Left lung (tissue), 10 donors: Measurements from ENCODE around the gene CLPTM1L. TPM values are rescaled to one million over a fixed set of nuclear protein-coding genes. Genes with fewer than 3 reads are reported as not detected.

Experiments
- ATAC-seq: fragments of 200-7000 bp; cut with Tn5 transposase; one replicate; pipeline ENCODE4 v1.9.1; 2020; ENCODE audit warnings: moderate library complexity
- DNase-seq, 4 donors: peaks; one replicate each; pipeline ENCODE4 v3.0.0-alpha.2; 2013 to 2020
- H3K27ac ChIP-seq, 2 donors: fragments of 200-600 bp; sonication (generic) in 1 of 2; one replicate each; pipeline versions ENCODE4 v1.5.0 to v1.8.0; 2020 to 2021
- H3K27me3 ChIP-seq, 2 donors: fragments of 200-600 bp; sonication (generic) in 1 of 2; one replicate each; pipeline versions ENCODE4 v1.5.0 to v1.8.0; 2020 to 2021
- H3K36me3 ChIP-seq, 2 donors: fragments of 200-600 bp; sonication (generic) in 1 of 2; one replicate each; pipeline versions ENCODE4 v1.5.0 to v1.8.0; 2020 to 2021
- H3K4me1 ChIP-seq, 2 donors: fragments of 200-600 bp; one replicate each; pipeline ENCODE4 v1.8.0; 2021
- H3K4me3 ChIP-seq, 2 donors: fragments of 200-600 bp; sonication (generic) in 1 of 2; one replicate each; pipeline versions ENCODE4 v1.5.0 to v1.8.0; 2020 to 2021; ENCODE audit warnings: mild to moderate bottlenecking in 1 of 2
- H3K9me3 ChIP-seq, 2 donors: fragments of 200-600 bp; sonication (generic) in 1 of 2; one replicate each; pipeline versions ENCODE4 v1.5.0 to v1.8.0; 2020 to 2021
- CTCF ChIP-seq, 2 donors: fragments of 200-600 bp; sonication (generic) in 1 of 2; IDR thresholded peaks; one replicate each; pipeline versions ENCODE4 v1.5.0 to v1.8.0; 2021; ENCODE audit warnings: antibody characterized with exemption in 2 of 2
- intact Hi-C, 2 donors: fragments of 100-400 bp; cut with DNase I; formaldehyde crosslinking; loops; one replicate each; pipeline versions ENCODE4 v1.11.2 to v1.14.2; 2022
- polyA plus RNA-seq, 6 donors: library from polyadenylated mRNA; unstranded; fragments of 120-200 nt; gene quantifications; one replicate each; pipeline ENCODE4 v1.2.1, GENCODE V29; 2013; ENCODE audit not compliant: insufficient read length in 6 of 6
- total RNA-seq, 2 donors: library from RNA; stranded (reverse); fragmentation: NEBNext Ultra II Directional; extraction: Animal tissue kit (Norgen Biotek cat#: 25700); gene quantifications; one replicate each; pipeline ENCODE4 v1.2.1, GENCODE V29; 2021
- donor health status: DM: no; HTN: yes; CAD: no.
- donor health status: DM: no; HTN: no; CAD: no.

Gene CLPTM1L
- total and polyA plus RNA-seq, 8 donors: 90.4 to 171 (median 99.4) TPM

GRCh38 chr5:1370006-1370405, 25.1 kb upstream of the CLPTM1L start:
- H3K4me3 ChIP-seq: no peak overlapping the region
- H3K27ac ChIP-seq: no peak overlapping the region
- DNase-seq (peak in 2 of 4 donors; percentile 73 to 82), ATAC-seq (no peak)
- peaks cover 0 to 9% of the 10 kb centered on the region in 2 donors for H3K27me3 ChIP-seq
- no peaks in the 10 kb centered on the region for H3K4me1 ChIP-seq
- no peaks in the 10 kb centered on the region for H3K36me3 ChIP-seq
- intact Hi-C loops: no loop called here
- no peaks in the 10 kb centered on the region for H3K9me3 ChIP-seq
- no peak for TF ChIP-seq CTCF (IDR thresholded peaks at IDR 0.05)

- DNase-seq (no peak), ATAC-seq (no peak)
- no peak overlapping the region for H3K4me3 ChIP-seq
- no peaks in the 10 kb centered on the region for H3K36me3 ChIP-seq
- intact Hi-C loops: no loop called here
- no peak overlapping the region for H3K27ac ChIP-seq
- H3K9me3 ChIP-seq: no peaks in the 10 kb centered on the region
- H3K27me3 ChIP-seq: peaks cover 0 to 21% of the 10 kb centered on the region in 2 donors
- TF ChIP-seq CTCF (IDR thresholded peaks at IDR 0.05): no peak
- H3K4me1 ChIP-seq: no peaks in the 10 kb centered on the region
Observed at GRCh38 chr5:1368756-1369155, 23.9 kb upstream of the CLPTM1L start.

GRCh38 chr5:1368236-1368635, 23.3 kb upstream of the CLPTM1L start:
- Histone ChIP-seq H3K36me3 (no peaks in the 10 kb centered on the region), H3K4me1 (no peaks in the 10 kb centered on the region), H3K27me3 (peaks cover 0 to 26% of the 10 kb centered on the region in 2 donors), H3K9me3 (no peaks in the 10 kb centered on the region), H3K4me3 (no peak overlapping the region), H3K27ac (no peak overlapping the region)
- ATAC-seq (no peak), DNase-seq (no peak)
- intact Hi-C loops: no loop called here
- TF ChIP-seq CTCF (IDR thresholded peaks at IDR 0.05): no peak

- intact Hi-C loops: no loop called here
- peaks cover 0 to 36% of the 10 kb centered on the region in 2 donors for H3K27me3 ChIP-seq
- H3K27ac ChIP-seq: no peak overlapping the region
- no peak for TF ChIP-seq CTCF (IDR thresholded peaks at IDR 0.05)
- no peak overlapping the region for H3K4me3 ChIP-seq
- no peaks in the 10 kb centered on the region for H3K4me1 ChIP-seq
- H3K9me3 ChIP-seq: no peaks in the 10 kb centered on the region
- no peak for ATAC-seq
- no peak for DNase-seq
- H3K36me3 ChIP-seq: no peaks in the 10 kb centered on the region
Observed at GRCh38 chr5:1367149-1367548, 22.2 kb upstream of the CLPTM1L start.

- peaks cover 0 to 42% of the 10 kb centered on the region in 2 donors for H3K27me3 ChIP-seq
- intact Hi-C loops: no loop called here
- no peaks in the 10 kb centered on the region for H3K36me3 ChIP-seq
- no peaks in the 10 kb centered on the region for H3K9me3 ChIP-seq
- H3K27ac ChIP-seq: no peak overlapping the region
- no peak for TF ChIP-seq CTCF (IDR thresholded peaks at IDR 0.05)
- DNase-seq: no peak
- ATAC-seq: no peak
- no peaks in the 10 kb centered on the region for H3K4me1 ChIP-seq
- H3K4me3 ChIP-seq: no peak overlapping the region
Observed at GRCh38 chr5:1366514-1366913, 21.6 kb upstream of the CLPTM1L start.
